ENCODE data around the gene CCL4. TPM values are rescaled to one million over a fixed set of nuclear protein-coding genes. Genes with fewer than 3 reads are reported as not detected.
"Not testable (repeated sequence)": the region's sequence is repeated elsewhere in the genome, so short reads cannot be mapped to it uniquely, and the experiment has no call there.

Gene CCL4
- total RNA-seq, 1 experiment from 2014 or later = 0.51 TPM

GRCh38 chr17:36111068-36111490, 7.5 kb downstream of the CCL4 start:
- no TSS peak for BruUV-seq (replicated peaks)
- in situ Hi-C loops (cut with HindIII; ENCODE audit: low pct_unique_long_range_greater_than_20kb, low sequenced_read_pairs) (no loop called here), intact Hi-C loops (cut with micrococcal nuclease; ENCODE audit: unreplicated experiment) (no loop called here)
- ChIA-PET POLR2A (interaction anchor here (0.6 kb wide), 1 partner anchor 180 kb away, joined by 3 read pairs; no protein-coding TSS in a partner anchor), CTCF (no interaction called here)
- no peak overlapping the region for H3K27ac ChIP-seq (ENCODE audit: low read length)
- no peaks in the 10 kb centered on the region for H3K4me1 ChIP-seq (ENCODE audit: control insufficient read depth, insufficient read depth, low read length)
- H3K27me3 ChIP-seq (ENCODE audit: control insufficient read depth, insufficient read depth, low read length) = peaks cover under 1% of the 10 kb centered on the region; the same call in 1 of the 2 replicates
- DNase-seq (ENCODE audit: low read depth, low spot score) (no peak), ATAC-seq (no peak)
- TF ChIP-seq CTCF (IDR thresholded peaks at IDR 0.05) = no peak
- no peak for TF ChIP-seq TCF7L2 (IDR thresholded peaks at IDR 0.05; ENCODE audit: low read depth, low read length)
- no peak for TF ChIP-seq SIN3A (IDR thresholded peaks at IDR 0.05; ENCODE audit: borderline replicate concordance, insufficient read depth, low read depth, low read length)
- TF ChIP-seq POLR2AphosphoS5 (IDR thresholded peaks at IDR 0.05; ENCODE audit: low read depth, low read length) = no peak
- no peak for TF ChIP-seq REST (IDR thresholded peaks at IDR 0.05; ENCODE audit: insufficient read depth in 1 of 2, low read depth in 2 of 2, low read length in 1 of 2)
- no peaks in the 10 kb centered on the region for H3K36me3 ChIP-seq (ENCODE audit: control insufficient read depth, insufficient read depth, low read length)
- no peaks in the 10 kb centered on the region for H3K9me3 ChIP-seq (ENCODE audit: control insufficient read depth, insufficient read depth, low read depth, low read length)
- no peak overlapping the region for H3K4me3 ChIP-seq (ENCODE audit: low read depth in 2 of 2, low read length in 2 of 2)

GRCh38 chr17:36112572-36112971, 8.9 kb downstream of the CCL4 start:
- H3K27ac ChIP-seq (ENCODE audit: low read length) = no peak overlapping the region
- H3K4me1 ChIP-seq (ENCODE audit: control insufficient read depth, insufficient read depth, low read length) = no peaks in the 10 kb centered on the region
- DNase-seq (ENCODE audit: low read depth, low spot score) = no peak
- no peaks in the 10 kb centered on the region for H3K27me3 ChIP-seq (ENCODE audit: control insufficient read depth, insufficient read depth, low read length)
- H3K9me3 ChIP-seq (ENCODE audit: control insufficient read depth, insufficient read depth, low read depth, low read length) = no peaks in the 10 kb centered on the region
- H3K4me3 ChIP-seq (ENCODE audit: low read depth in 2 of 2, low read length in 2 of 2) = no peak overlapping the region
- TF ChIP-seq SIN3A (IDR thresholded peaks at IDR 0.05; ENCODE audit: borderline replicate concordance, insufficient read depth, low read depth, low read length) (no peak), CTCF (IDR thresholded peaks at IDR 0.05) (no peak), POLR2AphosphoS5 (IDR thresholded peaks at IDR 0.05; ENCODE audit: low read depth, low read length) (no peak), REST (IDR thresholded peaks at IDR 0.05; ENCODE audit: insufficient read depth in 1 of 2, low read depth in 2 of 2, low read length in 1 of 2) (no peak), TCF7L2 (IDR thresholded peaks at IDR 0.05; ENCODE audit: low read depth, low read length) (no peak)
- in situ Hi-C loops (cut with HindIII; ENCODE audit: low pct_unique_long_range_greater_than_20kb, low sequenced_read_pairs) = no loop called here
- H3K36me3 ChIP-seq (ENCODE audit: control insufficient read depth, insufficient read depth, low read length) = no peaks in the 10 kb centered on the region
- BruUV-seq (replicated peaks) = no TSS peak
- no peak for ATAC-seq
- intact Hi-C loops (cut with micrococcal nuclease; ENCODE audit: unreplicated experiment) = no loop called here
- ChIA-PET CTCF (no interaction called here), POLR2A (no interaction called here)

GRCh38 chr17:36113131-36113530, 9.5 kb downstream of the CCL4 start:
- H3K4me3 ChIP-seq (ENCODE audit: low read depth in 2 of 2, low read length in 2 of 2); H3K4me1 ChIP-seq (ENCODE audit: control insufficient read depth, insufficient read depth, low read length); BruUV-seq (replicated peaks); H3K36me3 ChIP-seq (ENCODE audit: control insufficient read depth, insufficient read depth, low read length); intact Hi-C loops (cut with micrococcal nuclease; ENCODE audit: unreplicated experiment); H3K9me3 ChIP-seq (ENCODE audit: control insufficient read depth, insufficient read depth, low read depth, low read length); DNase-seq (ENCODE audit: low read depth, low spot score); H3K27ac ChIP-seq (ENCODE audit: low read length); POLR2A ChIA-PET; ATAC-seq; H3K27me3 ChIP-seq (ENCODE audit: control insufficient read depth, insufficient read depth, low read length); CTCF ChIA-PET; in situ Hi-C loops (cut with HindIII; ENCODE audit: low pct_unique_long_range_greater_than_20kb, low sequenced_read_pairs): not testable (repeated sequence)
